Ishikawa (cell line): Measurements from ENCODE around the gene OR5H15.

ENCODE experiments used
- CEBPB ChIP-seq: IDR thresholded peaks from 2 replicates; pipeline ENCODE4 v1.6.1; 2012
- EGR1 ChIP-seq: IDR thresholded peaks from 2 replicates; pipeline ENCODE4 v1.6.1; 2012
- MAX ChIP-seq: IDR thresholded peaks from 2 replicates; pipeline ENCODE4 v1.6.1; 2012
- NFIC ChIP-seq: IDR thresholded peaks from 2 replicates; pipeline ENCODE4 v1.6.1; 2012
- TAF1 ChIP-seq: IDR thresholded peaks from 2 replicates; pipeline ENCODE4 v1.6.1; 2012; ENCODE audit warnings: low read depth, mild to moderate bottlenecking
- TCF12 ChIP-seq: IDR thresholded peaks from 2 replicates; pipeline ENCODE4 v1.6.1; 2012; ENCODE audit warnings: low read depth
- TEAD4 ChIP-seq: IDR thresholded peaks from 2 replicates; pipeline ENCODE4 v1.6.1; 2012
- YY1 ChIP-seq: IDR thresholded peaks from 2 replicates; pipeline ENCODE4 v1.6.1; 2012; ENCODE audit warnings: low read depth
- ZBTB7A ChIP-seq: IDR thresholded peaks from 2 replicates; pipeline ENCODE4 v1.6.1; 2012; ENCODE audit warnings: low read depth
- TF ChIP-seq, protein P1 (sequence below): IDR thresholded peaks from 2 replicates; pipeline ENCODE4 v1.6.1; 2012
- TF ChIP-seq, protein P2 (sequence below): IDR thresholded peaks from 2 replicates; pipeline ENCODE4 v1.6.1; 2012; ENCODE audit warnings: low read depth, mild to moderate bottlenecking

Gene OR5H15

GRCh38 chr3:98215051-98215450 lies 48.6 kb downstream of the OR5H15 start:
- no peak for TF ChIP-seq MAX
- TF ChIP-seq TAF1: no peak
- no peak for TF ChIP-seq TCF12
- TF ChIP-seq TEAD4: no peak
- TF ChIP-seq CEBPB: no peak
- no peak for TF ChIP-seq EGR1
- TF ChIP-seq, protein P1, sequence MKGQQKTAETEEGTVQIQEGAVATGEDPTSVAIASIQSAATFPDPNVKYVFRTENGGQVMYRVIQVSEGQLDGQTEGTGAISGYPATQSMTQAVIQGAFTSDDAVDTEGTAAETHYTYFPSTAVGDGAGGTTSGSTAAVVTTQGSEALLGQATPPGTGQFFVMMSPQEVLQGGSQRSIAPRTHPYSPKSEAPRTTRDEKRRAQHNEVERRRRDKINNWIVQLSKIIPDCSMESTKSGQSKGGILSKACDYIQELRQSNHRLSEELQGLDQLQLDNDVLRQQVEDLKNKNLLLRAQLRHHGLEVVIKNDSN: no peak
- TF ChIP-seq NFIC: no peak
- TF ChIP-seq, protein P2, sequence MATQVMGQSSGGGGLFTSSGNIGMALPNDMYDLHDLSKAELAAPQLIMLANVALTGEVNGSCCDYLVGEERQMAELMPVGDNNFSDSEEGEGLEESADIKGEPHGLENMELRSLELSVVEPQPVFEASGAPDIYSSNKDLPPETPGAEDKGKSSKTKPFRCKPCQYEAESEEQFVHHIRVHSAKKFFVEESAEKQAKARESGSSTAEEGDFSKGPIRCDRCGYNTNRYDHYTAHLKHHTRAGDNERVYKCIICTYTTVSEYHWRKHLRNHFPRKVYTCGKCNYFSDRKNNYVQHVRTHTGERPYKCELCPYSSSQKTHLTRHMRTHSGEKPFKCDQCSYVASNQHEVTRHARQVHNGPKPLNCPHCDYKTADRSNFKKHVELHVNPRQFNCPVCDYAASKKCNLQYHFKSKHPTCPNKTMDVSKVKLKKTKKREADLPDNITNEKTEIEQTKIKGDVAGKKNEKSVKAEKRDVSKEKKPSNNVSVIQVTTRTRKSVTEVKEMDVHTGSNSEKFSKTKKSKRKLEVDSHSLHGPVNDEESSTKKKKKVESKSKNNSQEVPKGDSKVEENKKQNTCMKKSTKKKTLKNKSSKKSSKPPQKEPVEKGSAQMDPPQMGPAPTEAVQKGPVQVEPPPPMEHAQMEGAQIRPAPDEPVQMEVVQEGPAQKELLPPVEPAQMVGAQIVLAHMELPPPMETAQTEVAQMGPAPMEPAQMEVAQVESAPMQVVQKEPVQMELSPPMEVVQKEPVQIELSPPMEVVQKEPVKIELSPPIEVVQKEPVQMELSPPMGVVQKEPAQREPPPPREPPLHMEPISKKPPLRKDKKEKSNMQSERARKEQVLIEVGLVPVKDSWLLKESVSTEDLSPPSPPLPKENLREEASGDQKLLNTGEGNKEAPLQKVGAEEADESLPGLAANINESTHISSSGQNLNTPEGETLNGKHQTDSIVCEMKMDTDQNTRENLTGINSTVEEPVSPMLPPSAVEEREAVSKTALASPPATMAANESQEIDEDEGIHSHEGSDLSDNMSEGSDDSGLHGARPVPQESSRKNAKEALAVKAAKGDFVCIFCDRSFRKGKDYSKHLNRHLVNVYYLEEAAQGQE: no peak
- no peak for TF ChIP-seq YY1
- no peak for TF ChIP-seq ZBTB7A
